H1 (cell line): ENCODE results near the gene PCDHGB6.

ENCODE experiments used
- ATF3 ChIP-seq: IDR thresholded peaks from 2 replicates; pipeline ENCODE4 v1.6.1; 2011; ENCODE audit warnings: low read depth, mild to moderate bottlenecking, low read length; ENCODE audit not compliant: insufficient read depth
- BCL11A ChIP-seq, 2 experiments: IDR thresholded peaks; one replicate each; pipeline ENCODE4 v1.6.1; 2011; ENCODE audit warnings: low read depth in 2 of 2, low read length in 2 of 2, mild to moderate bottlenecking in 2 of 2
- CEBPB ChIP-seq: IDR thresholded peaks from 2 replicates; pipeline ENCODE4 v1.6.1; 2012; ENCODE audit warnings: low read depth, low read length
- CREB1 ChIP-seq: IDR thresholded peaks from 2 replicates; pipeline ENCODE4 v1.6.1; 2012; ENCODE audit warnings: inconsistent platforms
- CTCF ChIP-seq, 3 experiments: IDR thresholded peaks; 1 replicate in 2 of 3; 2 replicates in 1 of 3; pipeline versions ENCODE4 v1.5.1 to v1.6.1; 2011; ENCODE audit warnings: low read length in 3 of 3, mild to moderate bottlenecking in 3 of 3, inconsistent platforms in 2 of 3, low read depth in 1 of 3, moderate library complexity in 1 of 3; ENCODE audit not compliant: insufficient read depth in 1 of 3; ENCODE audit errors: control extremely low read depth in 1 of 3
- GABPA ChIP-seq: IDR thresholded peaks from 2 replicates; pipeline ENCODE4 v1.6.1; 2011; ENCODE audit warnings: mild to moderate bottlenecking, low read length, moderate library complexity, borderline replicate concordance; ENCODE audit not compliant: insufficient read depth
- GTF2F1 ChIP-seq: IDR thresholded peaks from 2 replicates; pipeline ENCODE4 v1.6.1; 2012; ENCODE audit warnings: low read depth, low read length, improper control_type of control experiment, borderline replicate concordance
- MAX ChIP-seq: IDR thresholded peaks from 2 replicates; pipeline ENCODE4 v1.6.1; 2012; ENCODE audit warnings: inconsistent platforms
- POLR2A ChIP-seq, 2 experiments: IDR thresholded peaks; 1 replicate in 1 of 2; 2 replicates in 1 of 2; pipeline ENCODE4 v1.6.1; 2011; ENCODE audit warnings: low read depth in 2 of 2, low read length in 2 of 2, mild to moderate bottlenecking in 2 of 2; ENCODE audit errors: control extremely low read depth in 1 of 2
- POLR2AphosphoS5 ChIP-seq: IDR thresholded peaks from 2 replicates; pipeline ENCODE4 v1.6.1; 2011; ENCODE audit warnings: low read depth, low read length
- SP4 ChIP-seq: IDR thresholded peaks from 2 replicates; pipeline ENCODE4 v1.6.1; 2012; ENCODE audit warnings: low read length, inconsistent platforms
- TEAD4 ChIP-seq: IDR thresholded peaks from 2 replicates; pipeline ENCODE4 v1.6.1; 2012; ENCODE audit warnings: low read depth, low read length, inconsistent platforms, mixed read lengths
- USF2 ChIP-seq: IDR thresholded peaks from 2 replicates; pipeline ENCODE4 v1.6.1; 2011; ENCODE audit warnings: low read length, improper control_type of control experiment

GRCh38 chr5:141384471-141385267 is 23.2 kb upstream of the PCDHGB6 start:
- TF ChIP-seq CEBPB: no peak
- no peak for TF ChIP-seq CTCF (IDR thresholded peaks at IDR 0.05; ENCODE audit: control extremely low read depth in 1 of 3, insufficient read depth in 1 of 3, low read depth in 1 of 3, low read length in 3 of 3)
- no peak for TF ChIP-seq GABPA
- no peak for TF ChIP-seq CREB1
- TF ChIP-seq POLR2A (IDR thresholded peaks at IDR 0.05; ENCODE audit: control extremely low read depth in 1 of 2, low read depth in 2 of 2, low read length in 2 of 2): no peak
- TF ChIP-seq MAX: no peak
- no peak for TF ChIP-seq ATF3
- TF ChIP-seq BCL11A (IDR thresholded peaks at IDR 0.05; ENCODE audit: low read depth in 2 of 2, low read length in 2 of 2): no peak
- TF ChIP-seq USF2: no peak
- TF ChIP-seq GTF2F1: no peak
- TF ChIP-seq TEAD4: no peak
- TF ChIP-seq POLR2AphosphoS5: no peak
- no peak for TF ChIP-seq SP4
